Loucy (cell line): ENCODE data around the gene ARIH2.

Source experiments
- CTCF ChIP-seq: fragments of 200-600 bp; sonication (generic); conservative IDR thresholded peaks from 2 replicates; pipeline ENCODE4 v1.5.1; 2014; ENCODE audit warnings: mild to moderate bottlenecking, antibody characterized with exemption, low read length
- EZH2phosphoT487 ChIP-seq: fragments of 200-600 bp; IDR thresholded peaks from 2 replicates; pipeline ENCODE4 v1.6.1; 2018; ENCODE audit warnings: antibody characterized with exemption, mild to moderate bottlenecking, moderate library complexity, borderline replicate concordance

DNA sequence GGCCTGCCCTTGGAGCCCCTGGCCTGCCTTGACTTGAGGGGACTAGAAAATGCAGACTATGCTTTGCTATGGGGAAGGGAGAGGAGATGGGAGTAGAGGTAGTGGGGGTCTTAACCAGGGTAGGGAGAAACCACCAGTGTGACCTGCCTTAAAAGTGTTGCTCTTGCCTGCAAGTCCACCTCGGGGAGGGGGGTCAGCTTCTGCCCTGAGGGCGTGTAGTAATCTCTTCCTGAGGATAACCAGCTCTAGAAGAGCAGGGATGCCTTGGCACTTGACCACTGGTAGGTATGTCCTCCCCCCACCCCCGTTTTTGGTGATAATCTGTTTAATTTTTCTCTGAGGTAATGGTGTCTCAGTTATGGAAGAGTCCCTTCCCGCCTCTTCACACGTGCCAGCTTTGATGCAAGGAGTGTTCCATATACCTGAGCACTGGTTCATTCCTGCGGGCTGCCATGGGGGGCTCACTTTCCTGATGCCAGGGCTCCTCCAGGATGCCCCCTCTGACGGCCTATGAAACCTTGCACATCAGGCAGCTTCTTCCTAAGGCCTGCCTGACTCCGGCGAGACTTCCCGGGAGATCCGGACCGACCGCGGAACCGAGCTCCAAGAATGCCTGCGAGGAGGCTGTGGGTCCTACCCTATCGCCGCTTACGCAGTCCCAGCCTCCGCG, 70.6 kb downstream of the ARIH2 start:
- TF ChIP-seq CTCF: no peak
- TF ChIP-seq EZH2phosphoT487: no peak
